Lower lobe of right lung (tissue), 2 donors: ENCODE measurements around the gene CPT1A. TPM values are rescaled to one million over a fixed set of nuclear protein-coding genes. Genes with fewer than 3 reads are reported as not detected.

Experiments used
- ATAC-seq, 2 donors: fragments of 200-7000 bp; cut with Tn5 transposase; one replicate each; pipeline ENCODE4 v1.9.1; 2020 to 2022; ENCODE audit warnings: mild to moderate bottlenecking in 2 of 2, moderate library complexity in 2 of 2
- DNase-seq: peaks from one replicate; pipeline ENCODE4 v3.0.0-alpha.2; 2020
- H3K27ac ChIP-seq: fragments of 200-600 bp; one replicate; pipeline ENCODE4 v1.8.0; 2022
- H3K27me3 ChIP-seq: fragments of 200-600 bp; one replicate; pipeline ENCODE4 v1.8.0; 2022; ENCODE audit warnings: low read depth
- H3K36me3 ChIP-seq: fragments of 200-600 bp; one replicate; pipeline ENCODE4 v1.8.0; 2022; ENCODE audit warnings: mild to moderate bottlenecking
- H3K4me1 ChIP-seq: fragments of 200-600 bp; one replicate; pipeline ENCODE4 v1.8.0; 2022
- H3K4me3 ChIP-seq: fragments of 200-600 bp; one replicate; pipeline ENCODE4 v1.8.0; 2022; ENCODE audit warnings: mild to moderate bottlenecking
- H3K9me3 ChIP-seq: fragments of 200-600 bp; one replicate; pipeline ENCODE4 v1.8.0; 2022
- intact Hi-C: fragments of 100-400 bp; cut with DNase I; formaldehyde crosslinking; loops from one replicate; pipeline ENCODE4 v1.11.0; 2022
- total RNA-seq: library from RNA; stranded (reverse); fragmentation: NEBNext Ultra II Directional; extraction: Animal tissue kit (Norgen Biotek cat#: 25700); gene quantifications from one replicate; pipeline ENCODE4 v1.2.1, GENCODE V29; 2021
- TF ChIP-seq, protein P1 (sequence below): fragments of 200-600 bp; IDR thresholded peaks from one replicate; pipeline ENCODE4 v1.8.0; 2022; ENCODE audit warnings: antibody characterized with exemption, mild to moderate bottlenecking
- donor health status: DM: no; HTN: yes; CAD: no; lungs with severe emphysema.

CPT1A gene
- total RNA-seq, 1 donor from 2014 or later, result 88.4 TPM

DNA sequence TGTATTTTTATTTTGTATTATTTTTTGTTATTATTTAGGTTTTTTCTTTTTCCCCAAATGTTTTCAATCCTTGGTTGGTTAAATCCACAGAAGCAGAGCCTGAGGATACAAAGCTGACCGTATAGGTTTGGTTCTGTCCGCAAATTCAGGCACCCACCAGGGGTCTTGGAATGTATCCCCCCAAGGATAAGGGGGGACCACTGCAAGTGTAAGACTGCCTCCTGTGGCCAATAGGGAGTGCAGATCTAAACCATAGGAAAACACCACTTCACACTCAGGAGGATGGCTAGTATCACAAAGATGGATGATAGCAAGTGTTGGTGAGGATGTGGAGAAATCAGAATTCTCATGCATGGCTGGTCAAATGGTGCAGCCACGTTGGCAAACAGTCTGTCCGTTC lies 20.0 kb downstream of the CPT1A start:
- intact Hi-C loops, result no loop called here

DNA sequence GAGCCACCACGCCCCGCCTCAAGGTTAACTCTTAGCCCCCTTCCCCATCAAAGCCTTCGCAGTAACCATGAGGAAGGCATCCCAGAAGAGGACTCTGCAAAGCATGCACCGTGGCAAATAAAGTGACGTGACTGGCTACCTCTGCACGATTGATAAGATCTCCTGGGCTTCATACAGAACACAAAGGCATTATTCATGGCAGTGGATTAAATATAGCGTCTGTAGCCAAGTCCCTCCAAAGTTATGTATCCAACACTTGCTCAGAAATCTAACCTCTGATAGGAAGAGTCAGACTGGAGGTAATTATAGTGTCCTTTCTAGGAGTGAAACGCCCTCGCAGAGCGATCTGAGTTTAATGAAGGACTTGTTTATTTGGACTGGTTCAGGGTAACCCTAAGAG lies 22.4 kb downstream of the CPT1A start:
- no peak for DNase-seq
- Histone ChIP-seq H3K27ac (no peak overlapping the region), H3K4me3 (no peak overlapping the region), H3K36me3 (peaks cover 16% of the 10 kb centered on the region), H3K9me3 (no peaks in the 10 kb centered on the region), H3K4me1 (no peaks in the 10 kb centered on the region), H3K27me3 (no peaks in the 10 kb centered on the region)
- intact Hi-C loops, result no loop called here
- TF ChIP-seq, protein P1, sequence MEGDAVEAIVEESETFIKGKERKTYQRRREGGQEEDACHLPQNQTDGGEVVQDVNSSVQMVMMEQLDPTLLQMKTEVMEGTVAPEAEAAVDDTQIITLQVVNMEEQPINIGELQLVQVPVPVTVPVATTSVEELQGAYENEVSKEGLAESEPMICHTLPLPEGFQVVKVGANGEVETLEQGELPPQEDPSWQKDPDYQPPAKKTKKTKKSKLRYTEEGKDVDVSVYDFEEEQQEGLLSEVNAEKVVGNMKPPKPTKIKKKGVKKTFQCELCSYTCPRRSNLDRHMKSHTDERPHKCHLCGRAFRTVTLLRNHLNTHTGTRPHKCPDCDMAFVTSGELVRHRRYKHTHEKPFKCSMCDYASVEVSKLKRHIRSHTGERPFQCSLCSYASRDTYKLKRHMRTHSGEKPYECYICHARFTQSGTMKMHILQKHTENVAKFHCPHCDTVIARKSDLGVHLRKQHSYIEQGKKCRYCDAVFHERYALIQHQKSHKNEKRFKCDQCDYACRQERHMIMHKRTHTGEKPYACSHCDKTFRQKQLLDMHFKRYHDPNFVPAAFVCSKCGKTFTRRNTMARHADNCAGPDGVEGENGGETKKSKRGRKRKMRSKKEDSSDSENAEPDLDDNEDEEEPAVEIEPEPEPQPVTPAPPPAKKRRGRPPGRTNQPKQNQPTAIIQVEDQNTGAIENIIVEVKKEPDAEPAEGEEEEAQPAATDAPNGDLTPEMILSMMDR, result no peak
- ATAC-seq, result no peak

More for the DNA sequence above, 20.0 kb downstream of the CPT1A start:
- DNase-seq, result no peak
- Histone ChIP-seq H3K9me3 (no peaks in the 10 kb centered on the region), H3K36me3 (peaks cover 4% of the 10 kb centered on the region), H3K4me3 (no peak overlapping the region), H3K27ac (no peak overlapping the region), H3K27me3 (no peaks in the 10 kb centered on the region), H3K4me1 (peaks cover 8% of the 10 kb centered on the region)
- TF ChIP-seq, protein P1, result no peak
- ATAC-seq, result no peak

GRCh38 chr11:68818181-68818580 lies 23.5 kb downstream of the CPT1A start:
- Histone ChIP-seq H3K27ac (no peak overlapping the region), H3K36me3 (peaks cover 27% of the 10 kb centered on the region), H3K4me1 (no peaks in the 10 kb centered on the region), H3K27me3 (no peaks in the 10 kb centered on the region), H3K9me3 (no peaks in the 10 kb centered on the region), H3K4me3 (no peak overlapping the region)
- DNase-seq (no peak), ATAC-seq (no peak)
- TF ChIP-seq, protein P1, result no peak
- intact Hi-C loops, result no loop called here

- peaks cover 2% of the 10 kb centered on the region for H3K4me1 ChIP-seq
- no peak overlapping the region for H3K4me3 ChIP-seq
- TF ChIP-seq, protein P1, result no peak
- no peak overlapping the region for H3K27ac ChIP-seq
- intact Hi-C loops, result no loop called here
- no peaks in the 10 kb centered on the region for H3K27me3 ChIP-seq
- H3K9me3 ChIP-seq, result no peaks in the 10 kb centered on the region
- no peak for DNase-seq
- no peak for ATAC-seq
- peaks cover 30% of the 10 kb centered on the region for H3K36me3 ChIP-seq
Observed at GRCh38 chr11:68817554-68817953, 24.2 kb downstream of the CPT1A start.

DNA sequence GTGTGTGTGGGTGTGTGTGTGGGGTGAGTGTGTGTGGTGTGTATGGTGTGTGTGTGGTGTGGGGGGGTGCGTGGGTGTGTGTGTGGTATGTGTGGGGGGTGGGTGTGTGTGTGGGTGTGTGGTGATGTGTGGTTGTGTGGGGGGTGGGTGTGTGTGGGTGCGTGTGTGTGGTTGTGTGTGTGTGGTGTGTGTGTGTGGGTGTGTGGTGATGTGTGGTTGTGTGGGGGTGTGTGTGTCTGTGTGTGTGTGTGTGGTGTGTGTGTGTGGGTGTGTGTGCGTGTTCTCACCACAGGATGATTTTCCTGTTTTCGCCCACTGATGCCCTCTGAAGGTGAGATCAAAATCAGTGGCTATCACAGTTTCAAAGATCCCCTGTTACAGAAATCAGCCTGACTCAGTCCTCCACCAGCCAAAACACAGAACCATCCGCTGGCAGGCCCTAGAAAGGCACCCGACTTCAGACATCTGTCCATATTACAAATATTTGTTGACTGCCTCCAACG lies 24.7 kb downstream of the CPT1A start:
- no peaks in the 10 kb centered on the region for H3K9me3 ChIP-seq
- no peak overlapping the region for H3K27ac ChIP-seq
- intact Hi-C loops, result no loop called here
- H3K4me3 ChIP-seq, result no peak overlapping the region
- TF ChIP-seq, protein P1, result no peak
- H3K36me3 ChIP-seq, result peaks cover 36% of the 10 kb centered on the region
- DNase-seq (no peak), ATAC-seq (no peak)
- H3K4me1 ChIP-seq, result peaks cover 5% of the 10 kb centered on the region
- no peaks in the 10 kb centered on the region for H3K27me3 ChIP-seq
